CD14-positive monocyte (primary cell): Measurements from ENCODE around the gene NT5C3B. TPM values are rescaled to one million over a fixed set of nuclear protein-coding genes. Genes with fewer than 3 reads are reported as not detected.

ENCODE experiments used
- DNase-seq, 3 donors: peaks; one replicate each; pipeline ENCODE4 v3.0.0-alpha.2; 2011 to 2022
- H2AFZ ChIP-seq: 2 replicates; pipeline ENCODE4 v1.6.0; 2012; ENCODE audit warnings: mild to moderate bottlenecking, low read depth, low read length, inconsistent platforms; ENCODE audit not compliant: insufficient read depth, poor library complexity, severe bottlenecking
- H3K27ac ChIP-seq, 2 donors: 1 replicate in 1 of 2; 2 replicates in 1 of 2; pipeline ENCODE4 v1.5.1; 2012 to 2013; ENCODE audit warnings: low read length in 2 of 2, control low read depth in 1 of 2, inconsistent platforms in 1 of 2, low read depth in 1 of 2, mild to moderate bottlenecking in 1 of 2
- H3K27me3 ChIP-seq, 2 donors: one replicate each; pipeline versions ENCODE4 v1.6.0 to v1.6.1; 2011 to 2013; ENCODE audit warnings: low read length in 2 of 2; ENCODE audit not compliant: control insufficient read depth in 2 of 2, insufficient read depth in 2 of 2
- H3K36me3 ChIP-seq, 2 donors: replicated peaks in 1 of 2; 1 replicate in 1 of 2; 2 replicates in 1 of 2; pipeline versions ENCODE4 v1.5.1 to v1.6.1; 2012 to 2013; ENCODE audit warnings: low read length in 2 of 2, control low read depth in 1 of 2, inconsistent platforms in 1 of 2, mild to moderate bottlenecking in 1 of 2; ENCODE audit not compliant: insufficient read depth in 2 of 2, control insufficient read depth in 1 of 2
- H3K4me1 ChIP-seq, 2 donors: 1 replicate in 1 of 2; 2 replicates in 1 of 2; pipeline versions ENCODE4 v1.5.1 to v1.6.1; 2012 to 2013; ENCODE audit warnings: low read length in 2 of 2, control low read depth in 1 of 2, inconsistent platforms in 1 of 2, mild to moderate bottlenecking in 1 of 2, moderate library complexity in 1 of 2; ENCODE audit not compliant: insufficient read depth in 2 of 2, control insufficient read depth in 1 of 2
- H3K4me2 ChIP-seq: replicated peaks from 2 replicates; pipeline ENCODE3; 2012; ENCODE audit warnings: low read length, moderate library complexity, mild to moderate bottlenecking; ENCODE audit not compliant: poor library complexity, severe bottlenecking; ENCODE audit errors: extremely low read depth
- H3K4me3 ChIP-seq, 3 experiments: fragments of 200-600 bp in 1 of 3; sonication (generic) in 1 of 3; replicated peaks in 1 of 3; 1 replicate in 2 of 3; 2 replicates in 1 of 3; pipeline ENCODE4 v1.5.1; 2011 to 2013; ENCODE audit warnings: low read length in 3 of 3, mild to moderate bottlenecking in 3 of 3, control low read depth in 2 of 3, low read depth in 2 of 3, inconsistent platforms in 1 of 3, moderate library complexity in 1 of 3
- H3K79me2 ChIP-seq: 2 replicates; pipeline ENCODE4 v1.6.0; 2012; ENCODE audit warnings: mild to moderate bottlenecking, control low read depth, inconsistent platforms, low read length, moderate library complexity; ENCODE audit not compliant: insufficient read depth
- H3K9ac ChIP-seq: 2 replicates; pipeline ENCODE4 v1.6.0; 2017; ENCODE audit warnings: low read length, mild to moderate bottlenecking; ENCODE audit not compliant: insufficient read depth, poor library complexity, severe bottlenecking
- H3K9me3 ChIP-seq, 2 donors: replicated peaks in 1 of 2; 1 replicate in 1 of 2; 2 replicates in 1 of 2; pipeline versions ENCODE4 v1.5.1 to v1.6.1; 2012 to 2013; ENCODE audit warnings: low read length in 2 of 2, control low read depth in 1 of 2; ENCODE audit not compliant: control insufficient read depth in 1 of 2, insufficient read depth in 1 of 2
- H4K20me1 ChIP-seq: 2 replicates; pipeline ENCODE4 v1.6.0; 2012; ENCODE audit warnings: mild to moderate bottlenecking, low read length, control low read depth, moderate library complexity; ENCODE audit not compliant: insufficient read depth
- H3K27ac Mint-ChIP-seq, 7 donors: one replicate each; pipeline ENCODE4 v1.8.0; 2020; ENCODE audit warnings: mild to moderate bottlenecking in 7 of 7, mixed read lengths in 7 of 7, moderate library complexity in 6 of 7, inconsistent platforms in 2 of 7
- H3K27me3 Mint-ChIP-seq, 3 donors: one replicate each; pipeline ENCODE4 v1.8.0; 2021 to 2022; ENCODE audit warnings: low read depth in 3 of 3, mild to moderate bottlenecking in 3 of 3, mixed read lengths in 3 of 3, moderate library complexity in 3 of 3, inconsistent platforms in 1 of 3
- H3K36me3 Mint-ChIP-seq, 2 donors: one replicate each; pipeline ENCODE4 v1.8.0; 2020; ENCODE audit warnings: mixed read lengths in 2 of 2, inconsistent platforms in 1 of 2, mild to moderate bottlenecking in 1 of 2
- H3K4me1 Mint-ChIP-seq: one replicate; pipeline ENCODE4 v1.8.0; 2020; ENCODE audit warnings: mild to moderate bottlenecking, mixed read lengths
- H3K4me3 Mint-ChIP-seq, 2 donors: one replicate each; pipeline ENCODE4 v1.8.0; 2020; ENCODE audit warnings: mild to moderate bottlenecking in 2 of 2, mixed read lengths in 2 of 2, moderate library complexity in 1 of 2
- H3K9me3 Mint-ChIP-seq, 7 donors: one replicate each; pipeline ENCODE4 v1.8.0; 2020 to 2022; ENCODE audit warnings: mixed read lengths in 7 of 7, mild to moderate bottlenecking in 6 of 7, moderate library complexity in 6 of 7, inconsistent platforms in 2 of 7
- CTCF ChIP-seq: fragments of 200-600 bp; IDR thresholded peaks from one replicate; pipeline ENCODE4 v1.8.0; 2022; ENCODE audit warnings: antibody characterized with exemption, mild to moderate bottlenecking
- WGBS: methylation state at CpG from one replicate; pipeline ENCODE4 v1.1.5; 2013; ENCODE audit warnings: missing lambda C conversion rate; ENCODE audit not compliant: insufficient coverage; 5-methylcytosine and 5-hydroxymethylcytosine counted together
- intact Hi-C, 2 donors: fragments of 100-400 bp; cut with micrococcal nuclease; formaldehyde crosslinking; loops; one replicate each; pipeline versions ENCODE4 v1.15.0 to v1.15.1; 2023
- polyA plus RNA-seq, 3 donors: library from polyadenylated mRNA; depleted of rRNA in 1 of 3; unstranded in 2 of 3; stranded (reverse) in 1 of 3; fragments of 300-500 nt in 2 of 3; fragments of >200 nt in 1 of 3; fragmentation: Illumina TruSeq in 2 of 3; gene quantifications; 1 replicate in 2 of 3; 2 replicates in 1 of 3; pipeline ENCODE4 v1.2.3, GENCODE V29; 2012 to 2021

NT5C3B gene
- polyA plus RNA-seq, 3 donors: 11.5 to 14.2 (median 13.5) TPM

- no peak overlapping the region for H3K4me2 ChIP-seq
- H3K36me3 Mint-ChIP-seq: peaks cover 4 to 5% of the 10 kb centered on the region in 2 donors
- no peaks in the 10 kb centered on the region for H4K20me1 ChIP-seq
- H3K27me3 ChIP-seq: peaks cover 9 to 46% of the 10 kb centered on the region in 2 donors
- no peak for TF ChIP-seq CTCF
- no peak overlapping the region for H2AFZ ChIP-seq
- intact Hi-C loops: no loop called here
- 74% methylated on average over 8 of the region's 12 CpGs for WGBS
- peak overlapping the region in 1 of 7 donors; percentile 60 for H3K27ac Mint-ChIP-seq
- no peaks in the 10 kb centered on the region for H3K36me3 ChIP-seq
- H3K9ac ChIP-seq: no peak overlapping the region
- H3K4me3 ChIP-seq: no peak overlapping the region
- no peak for DNase-seq
- peaks cover 14% of the 10 kb centered on the region for H3K4me1 Mint-ChIP-seq
- peaks cover 16 to 24% of the 10 kb centered on the region in 2 donors for H3K4me1 ChIP-seq
- H3K4me3 Mint-ChIP-seq: peak overlapping the region in 1 of 2 donors; percentile 54
- H3K27ac ChIP-seq: no peak overlapping the region
- peaks cover 28 to 54% (median 41%) of the 10 kb centered on the region in 3 donors for H3K27me3 Mint-ChIP-seq
- no peaks in the 10 kb centered on the region for H3K9me3 ChIP-seq
- peaks cover 0 to 8% (median 2%) of the 10 kb centered on the region in 7 donors for H3K9me3 Mint-ChIP-seq
- no peaks in the 10 kb centered on the region for H3K79me2 ChIP-seq
These were observed 22.8 kb downstream of the NT5C3B start for GRCh38 chr17:41813152-41813680.

- no peak for TF ChIP-seq CTCF
- peak within 1 kb of the TSS; percentile 77 to 94 for H3K4me3 Mint-ChIP-seq
- H3K27me3 ChIP-seq: peaks cover 9 to 46% of the 10 kb centered on the region in 2 donors
- intact Hi-C loops: no loop called here
- peaks cover 14% of the 10 kb centered on the region for H3K4me1 Mint-ChIP-seq
- H3K4me2 ChIP-seq: peak within 1 kb of the TSS; percentile 80
- DNase-seq: no peak
- H3K36me3 ChIP-seq: no peaks in the 10 kb centered on the region
- WGBS: 1% methylated on average over 15 of the region's 35 CpGs
- H3K9me3 ChIP-seq: no peaks in the 10 kb centered on the region
- H4K20me1 ChIP-seq: no peaks in the 10 kb centered on the region
- H3K79me2 ChIP-seq: no peaks in the 10 kb centered on the region
- no peak within 1 kb of the TSS for H3K27ac ChIP-seq
- peak within 1 kb of the TSS; percentile 43 for H3K9ac ChIP-seq
- H3K36me3 Mint-ChIP-seq: peaks cover 4 to 5% of the 10 kb centered on the region in 2 donors
- H3K4me3 ChIP-seq: peak within 1 kb of the TSS; percentile 23 to 80 (median 33)
- H3K27me3 Mint-ChIP-seq: peaks cover 28 to 54% (median 41%) of the 10 kb centered on the region in 3 donors
- peaks cover 16 to 24% of the 10 kb centered on the region in 2 donors for H3K4me1 ChIP-seq
- peak within 1 kb of the TSS in 2 of 7 donors; percentile 73 to 87 for H3K27ac Mint-ChIP-seq
- peak within 1 kb of the TSS; percentile 89 for H2AFZ ChIP-seq
- H3K9me3 Mint-ChIP-seq: peaks cover 0 to 8% (median 2%) of the 10 kb centered on the region in 7 donors
These were observed 23.5 kb downstream of the NT5C3B start, which contains the start of gene FKBP10 for GRCh38 chr17:41812381-41813151. FKBP10 (plus strand) TSS chr17:41813004; CDS start chr17:41813035, 31 bp downstream.
